Mucosa of rectum (tissue), 2 donors: ENCODE measurements around the gene SNAPC1.
"Not testable (repeated sequence)": the region's sequence is repeated elsewhere in the genome, so short reads cannot be mapped to it uniquely, and the experiment has no call there.

Experiments used
- H3K27ac ChIP-seq, 2 donors: one replicate each; pipeline ENCODE4 v1.7.0; 2013; ENCODE audit warnings: inconsistent platforms in 2 of 2, low read depth in 2 of 2, low read length in 2 of 2
- H3K27me3 ChIP-seq, 2 donors: one replicate each; pipeline ENCODE4 v1.7.0; 2013; ENCODE audit warnings: low read length in 2 of 2; ENCODE audit not compliant: control insufficient read depth in 2 of 2, insufficient read depth in 2 of 2
- H3K36me3 ChIP-seq, 2 donors: one replicate each; pipeline ENCODE4 v1.7.0; 2013; ENCODE audit warnings: low read length in 2 of 2; ENCODE audit not compliant: control insufficient read depth in 2 of 2, insufficient read depth in 2 of 2
- H3K4me1 ChIP-seq, 2 donors: one replicate each; pipeline ENCODE4 v1.7.0; 2013; ENCODE audit warnings: low read length in 2 of 2, mild to moderate bottlenecking in 1 of 2; ENCODE audit not compliant: control insufficient read depth in 2 of 2, insufficient read depth in 2 of 2
- H3K4me3 ChIP-seq, 2 donors: one replicate each; pipeline ENCODE4 v1.7.0; 2013; ENCODE audit warnings: low read length in 2 of 2
- H3K9ac ChIP-seq, 2 donors: one replicate each; pipeline ENCODE4 v1.7.0; 2013; ENCODE audit warnings: low read length in 2 of 2, low read depth in 1 of 2, mild to moderate bottlenecking in 1 of 2
- H3K9me3 ChIP-seq, 2 donors: one replicate each; pipeline ENCODE4 v1.7.0; 2013; ENCODE audit warnings: low read length in 2 of 2; ENCODE audit not compliant: control insufficient read depth in 2 of 2
- donor health status: healthy.
- donor health status: Normal muscosa, but diverticular disease.

The SNAPC1 gene

DNA sequence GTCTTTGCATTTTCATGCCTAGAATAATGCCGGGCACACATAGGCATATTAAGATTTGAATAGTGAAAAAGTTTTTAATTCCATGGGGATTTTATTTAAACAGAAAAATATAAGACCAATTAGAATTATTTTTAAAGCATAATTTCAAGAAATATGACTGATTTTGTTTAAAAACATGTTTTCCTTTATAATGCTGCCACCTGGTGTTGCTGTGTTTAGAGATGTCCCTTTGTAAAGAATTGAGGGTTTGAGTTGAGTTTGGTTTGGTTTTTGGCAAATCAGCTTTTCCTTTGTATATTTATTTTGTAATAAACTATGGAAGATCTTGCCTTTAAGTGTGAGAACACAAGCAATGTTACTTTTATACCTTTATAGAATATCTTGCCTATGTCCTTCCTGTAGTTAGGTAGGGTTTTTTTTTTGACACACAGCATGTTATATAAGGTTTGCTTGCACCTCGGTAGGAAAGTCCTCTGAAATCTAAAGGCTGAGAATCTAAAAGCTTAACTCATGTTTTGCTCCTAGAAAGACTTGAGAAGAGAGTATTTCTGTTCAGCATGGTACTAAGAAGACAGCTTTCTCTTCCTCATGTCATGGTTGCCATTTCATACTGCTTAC is 31.4 kb upstream of the SNAPC1 start:
- Histone ChIP-seq H3K9ac (no peak overlapping the region), H3K36me3 (peaks cover 58 to 62% of the 10 kb centered on the region in 2 donors), H3K4me3 (no peak overlapping the region), H3K9me3 (no peaks in the 10 kb centered on the region), H3K27me3 (no peaks in the 10 kb centered on the region), H3K27ac (no peak overlapping the region), H3K4me1 (peaks cover 0 to 11% of the 10 kb centered on the region in 2 donors)

DNA sequence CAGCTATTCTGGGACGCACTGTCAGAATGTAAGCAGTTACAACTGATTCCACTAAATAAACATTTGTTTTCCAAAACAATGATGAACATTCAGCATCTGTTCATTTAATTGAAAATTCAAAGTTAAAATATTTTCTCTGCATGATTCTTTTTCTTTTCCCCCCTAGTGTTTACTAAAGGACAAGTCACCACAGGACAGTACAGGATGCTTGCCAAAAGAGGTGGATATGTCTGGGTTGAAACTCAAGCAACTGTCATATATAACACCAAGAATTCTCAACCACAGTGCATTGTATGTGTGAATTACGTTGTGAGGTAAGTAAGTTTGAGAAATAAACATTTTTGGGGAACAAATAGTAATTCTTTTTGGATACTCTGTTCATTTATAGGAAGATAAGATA is 28.2 kb upstream of the SNAPC1 start:
- Histone ChIP-seq H3K4me3 (no peak overlapping the region), H3K36me3 (peaks cover 57 to 62% of the 10 kb centered on the region in 2 donors), H3K9me3 (no peaks in the 10 kb centered on the region), H3K27ac (no peak overlapping the region), H3K4me1 (peaks cover 0 to 3% of the 10 kb centered on the region in 2 donors), H3K9ac (no peak overlapping the region), H3K27me3 (no peaks in the 10 kb centered on the region)

DNA sequence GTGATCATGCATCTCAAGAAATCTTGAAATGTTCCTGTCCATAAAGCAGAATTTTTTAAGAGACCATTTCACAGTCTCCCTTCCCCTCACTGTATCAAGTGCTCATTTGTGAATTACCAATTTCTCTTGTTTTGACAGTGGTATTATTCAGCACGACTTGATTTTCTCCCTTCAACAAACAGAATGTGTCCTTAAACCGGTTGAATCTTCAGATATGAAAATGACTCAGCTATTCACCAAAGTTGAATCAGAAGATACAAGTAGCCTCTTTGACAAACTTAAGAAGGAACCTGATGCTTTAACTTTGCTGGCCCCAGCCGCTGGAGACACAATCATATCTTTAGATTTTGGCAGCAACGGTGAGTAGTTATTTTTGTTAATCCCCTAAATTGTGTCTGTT is 25.5 kb upstream of the SNAPC1 start:
- Histone ChIP-seq H3K9me3 (no peaks in the 10 kb centered on the region), H3K4me3 (no peak overlapping the region), H3K36me3 (peaks cover 60 to 65% of the 10 kb centered on the region in 2 donors), H3K9ac (no peak overlapping the region), H3K27ac (no peak overlapping the region), H3K27me3 (no peaks in the 10 kb centered on the region), H3K4me1 (no peaks in the 10 kb centered on the region)

DNA sequence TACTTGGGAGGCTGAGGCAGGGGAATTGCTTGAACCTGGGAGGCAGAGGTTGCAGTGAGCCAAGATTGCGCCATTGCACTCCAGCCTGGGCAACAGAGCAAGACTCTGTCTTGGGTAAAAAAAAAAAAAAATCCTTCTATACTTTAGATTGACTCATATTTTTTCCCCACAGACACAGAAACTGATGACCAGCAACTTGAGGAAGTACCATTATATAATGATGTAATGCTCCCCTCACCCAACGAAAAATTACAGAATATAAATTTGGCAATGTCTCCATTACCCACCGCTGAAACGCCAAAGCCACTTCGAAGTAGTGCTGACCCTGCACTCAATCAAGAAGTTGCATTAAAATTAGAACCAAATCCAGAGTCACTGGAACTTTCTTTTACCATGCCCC is 24.3 kb upstream of the SNAPC1 start:
- no peak overlapping the region for H3K9ac ChIP-seq
- no peak overlapping the region for H3K4me3 ChIP-seq
- no peaks in the 10 kb centered on the region for H3K4me1 ChIP-seq
- H3K27me3 ChIP-seq: no peaks in the 10 kb centered on the region
- H3K9me3 ChIP-seq: no peaks in the 10 kb centered on the region
- peaks cover 63 to 69% of the 10 kb centered on the region in 2 donors for H3K36me3 ChIP-seq
- no peak overlapping the region for H3K27ac ChIP-seq

DNA sequence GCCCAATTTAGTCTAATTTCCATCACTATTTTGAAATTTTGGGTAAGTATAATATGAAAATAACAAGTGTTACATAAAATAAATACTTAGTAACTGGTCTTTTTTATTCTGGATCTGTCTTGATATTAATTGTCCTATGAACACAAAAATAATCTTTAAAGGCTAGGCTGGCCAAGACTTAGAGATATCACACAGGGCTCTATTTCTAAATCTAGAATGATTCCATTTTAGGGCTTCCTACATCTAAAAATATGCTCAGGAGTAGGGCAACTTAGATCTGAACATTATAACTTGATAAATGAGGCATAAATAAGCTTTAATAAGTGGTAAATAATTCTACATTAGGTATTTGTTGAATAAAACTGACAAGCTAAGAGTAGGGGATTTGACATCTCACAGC is 23.1 kb upstream of the SNAPC1 start:
- Histone ChIP-seq H3K4me1 (no peaks in the 10 kb centered on the region), H3K27ac (no peak overlapping the region), H3K27me3 (no peaks in the 10 kb centered on the region), H3K4me3 (no peak overlapping the region), H3K36me3 (peaks cover 63 to 70% of the 10 kb centered on the region in 2 donors), H3K9me3 (no peaks in the 10 kb centered on the region), H3K9ac (no peak overlapping the region)

DNA sequence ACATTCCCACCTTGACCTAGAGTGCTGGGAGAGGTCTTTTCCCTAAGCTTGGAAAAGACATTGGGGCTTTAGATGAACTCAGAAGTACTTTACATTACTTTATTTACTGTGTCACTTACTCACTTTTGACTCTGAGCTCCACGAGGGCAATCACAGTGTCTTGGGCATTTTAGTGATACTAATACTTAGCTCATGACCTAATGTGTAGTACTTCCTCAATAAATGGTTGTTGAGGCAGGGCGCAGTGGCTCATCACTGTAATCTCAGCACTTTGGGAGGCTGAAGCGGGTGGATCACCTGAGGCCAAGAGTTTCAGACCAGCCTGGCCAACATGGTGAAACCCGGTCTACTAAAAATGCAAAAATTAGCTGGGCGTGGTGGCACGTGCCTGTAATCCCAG is 19.8 kb upstream of the SNAPC1 start:
- no peak overlapping the region for H3K4me3 ChIP-seq
- no peak overlapping the region for H3K9ac ChIP-seq
- no peaks in the 10 kb centered on the region for H3K4me1 ChIP-seq
- H3K36me3 ChIP-seq: peaks cover 57 to 62% of the 10 kb centered on the region in 2 donors
- H3K9me3 ChIP-seq: no peaks in the 10 kb centered on the region
- no peaks in the 10 kb centered on the region for H3K27me3 ChIP-seq
- no peak overlapping the region for H3K27ac ChIP-seq

DNA sequence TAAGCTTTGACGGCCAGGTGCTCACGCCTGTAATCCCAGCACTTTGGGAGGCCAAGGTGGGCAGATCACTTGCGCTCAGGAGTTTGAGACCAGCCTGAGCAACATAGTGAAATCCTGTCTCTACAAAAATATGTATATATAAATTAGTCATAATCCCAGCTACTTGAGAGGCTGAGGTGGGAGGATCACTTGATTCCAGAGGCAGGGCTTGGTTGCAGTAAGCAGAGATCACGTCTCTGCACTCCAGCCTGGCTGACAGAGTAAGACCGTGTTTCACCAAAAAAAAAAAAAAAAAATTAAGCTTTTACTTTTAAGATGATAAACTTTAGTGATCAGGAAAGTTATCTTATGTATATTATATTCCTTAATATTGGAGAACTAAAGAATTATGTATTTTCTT is 18.0 kb upstream of the SNAPC1 start:
- peaks cover 49 to 60% of the 10 kb centered on the region in 2 donors for H3K36me3 ChIP-seq

DNA sequence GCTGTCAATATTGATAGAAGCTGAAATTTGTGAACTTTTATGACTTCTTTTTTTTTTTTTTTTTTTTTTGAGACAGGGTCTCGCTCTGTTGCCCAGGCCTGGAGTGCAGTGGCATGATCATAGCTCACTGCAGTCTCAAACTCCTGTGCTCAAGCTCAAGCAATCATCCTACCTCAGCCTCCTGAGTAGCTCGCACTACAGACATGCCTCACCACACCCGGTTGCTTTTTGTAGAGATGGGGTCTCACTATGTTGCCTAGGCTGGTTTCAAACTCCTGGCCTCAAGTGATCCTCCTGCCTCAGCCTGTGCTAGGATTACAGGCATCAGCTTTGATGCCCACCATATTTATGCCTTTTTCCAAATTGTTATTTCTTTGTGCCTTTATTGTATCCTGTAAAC is 15.9 kb upstream of the SNAPC1 start:
- peaks cover 42 to 51% of the 10 kb centered on the region in 2 donors for H3K36me3 ChIP-seq
- not testable (repeated sequence) for H3K9ac ChIP-seq, H3K4me1 ChIP-seq, H3K9me3 ChIP-seq, H3K27ac ChIP-seq, H3K4me3 ChIP-seq, H3K27me3 ChIP-seq

More for the DNA sequence above, 18.0 kb upstream of the SNAPC1 start:
- no peaks in the 10 kb centered on the region for H3K27me3 ChIP-seq
- no peaks in the 10 kb centered on the region for H3K9me3 ChIP-seq
- no peaks in the 10 kb centered on the region for H3K4me1 ChIP-seq
- H3K27ac ChIP-seq: no peak overlapping the region
- no peak overlapping the region for H3K9ac ChIP-seq
- H3K4me3 ChIP-seq: no peak overlapping the region

DNA sequence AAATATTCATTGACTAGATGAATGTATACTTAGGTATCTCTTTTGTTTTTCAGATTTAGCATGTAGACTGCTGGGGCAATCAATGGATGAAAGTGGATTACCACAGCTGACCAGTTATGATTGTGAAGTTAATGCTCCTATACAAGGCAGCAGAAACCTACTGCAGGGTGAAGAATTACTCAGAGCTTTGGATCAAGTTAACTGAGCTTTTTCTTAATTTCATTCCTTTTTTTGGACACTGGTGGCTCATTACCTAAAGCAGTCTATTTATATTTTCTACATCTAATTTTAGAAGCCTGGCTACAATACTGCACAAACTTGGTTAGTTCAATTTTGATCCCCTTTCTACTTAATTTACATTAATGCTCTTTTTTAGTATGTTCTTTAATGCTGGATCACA is 15.3 kb upstream of the SNAPC1 start:
- Histone ChIP-seq H3K27me3 (no peaks in the 10 kb centered on the region), H3K9me3 (no peaks in the 10 kb centered on the region), H3K9ac (no peak overlapping the region), H3K36me3 (peaks cover 37 to 50% of the 10 kb centered on the region in 2 donors), H3K4me3 (no peak overlapping the region), H3K4me1 (peaks cover 2 to 5% of the 10 kb centered on the region in 2 donors), H3K27ac (no peak overlapping the region)

DNA sequence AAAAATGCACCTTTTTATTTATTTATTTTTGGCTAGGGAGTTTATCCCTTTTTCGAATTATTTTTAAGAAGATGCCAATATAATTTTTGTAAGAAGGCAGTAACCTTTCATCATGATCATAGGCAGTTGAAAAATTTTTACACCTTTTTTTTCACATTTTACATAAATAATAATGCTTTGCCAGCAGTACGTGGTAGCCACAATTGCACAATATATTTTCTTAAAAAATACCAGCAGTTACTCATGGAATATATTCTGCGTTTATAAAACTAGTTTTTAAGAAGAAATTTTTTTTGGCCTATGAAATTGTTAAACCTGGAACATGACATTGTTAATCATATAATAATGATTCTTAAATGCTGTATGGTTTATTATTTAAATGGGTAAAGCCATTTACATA is 14.9 kb upstream of the SNAPC1 start:
- H3K4me1 ChIP-seq: peaks cover 2 to 5% of the 10 kb centered on the region in 2 donors

More for the DNA sequence above, 14.9 kb upstream of the SNAPC1 start:
- no peak overlapping the region for H3K9ac ChIP-seq
- H3K36me3 ChIP-seq: peaks cover 32 to 45% of the 10 kb centered on the region in 2 donors
- no peak overlapping the region for H3K27ac ChIP-seq
- no peaks in the 10 kb centered on the region for H3K27me3 ChIP-seq
- H3K4me3 ChIP-seq: no peak overlapping the region
- no peaks in the 10 kb centered on the region for H3K9me3 ChIP-seq
